Stimulated activated CD4-positive, alpha-beta T cell treated with anti-CD3 and anti-CD28 coated beads, Interleukin-4, amount 100 ng/mL, for 24 hours (primary cell): ENCODE results near the gene GPX3.

Experiments used
- DNase-seq: peaks from one replicate; pipeline ENCODE4 v3.0.0-alpha.2; 2020

Gene GPX3

DNA sequence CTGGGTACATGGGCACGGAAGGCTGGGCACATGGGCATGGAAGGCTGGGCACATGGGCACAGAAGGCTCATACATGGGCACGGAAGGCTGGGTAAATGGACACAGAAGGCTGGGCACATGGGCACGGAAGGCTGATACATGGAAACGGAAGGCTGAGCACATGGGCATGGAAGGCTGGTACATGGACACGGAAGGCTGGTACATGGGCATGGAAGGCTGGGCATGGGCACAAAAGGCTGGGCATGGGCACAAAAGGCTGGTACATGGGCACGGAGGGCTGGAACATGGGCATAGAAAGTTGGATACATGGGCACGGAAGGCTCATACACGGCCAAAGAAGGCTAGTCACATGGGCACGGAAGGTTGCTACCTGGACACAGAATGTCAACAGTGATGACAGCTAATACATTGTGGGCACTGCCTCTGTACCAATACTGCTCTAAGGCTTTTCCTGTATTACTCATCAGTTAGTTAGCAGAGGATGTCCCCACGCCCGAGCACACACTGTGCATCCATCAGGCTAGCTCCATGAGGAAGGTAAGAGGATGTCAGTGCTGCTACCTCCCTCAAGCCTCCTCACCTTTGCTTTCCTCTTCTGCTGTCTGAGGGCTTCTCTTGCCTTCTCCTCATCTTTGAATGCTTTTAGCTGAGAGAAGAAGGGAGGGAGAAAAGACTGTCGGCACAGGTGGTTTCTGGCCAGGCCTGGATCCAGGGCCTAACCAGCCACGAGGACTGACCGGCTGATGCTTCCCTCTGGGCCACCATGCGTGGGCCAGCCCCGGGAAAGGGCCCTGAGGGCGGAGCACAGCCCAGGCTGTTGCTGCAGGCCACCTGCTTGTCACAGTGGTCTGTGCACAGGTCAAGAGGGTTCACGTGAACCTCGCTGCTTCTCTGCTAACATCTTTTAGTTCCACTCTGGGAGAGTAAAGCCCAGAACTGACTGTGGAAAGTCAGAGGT is 14.3 kb downstream of the GPX3 start:
- no peak for DNase-seq

DNA sequence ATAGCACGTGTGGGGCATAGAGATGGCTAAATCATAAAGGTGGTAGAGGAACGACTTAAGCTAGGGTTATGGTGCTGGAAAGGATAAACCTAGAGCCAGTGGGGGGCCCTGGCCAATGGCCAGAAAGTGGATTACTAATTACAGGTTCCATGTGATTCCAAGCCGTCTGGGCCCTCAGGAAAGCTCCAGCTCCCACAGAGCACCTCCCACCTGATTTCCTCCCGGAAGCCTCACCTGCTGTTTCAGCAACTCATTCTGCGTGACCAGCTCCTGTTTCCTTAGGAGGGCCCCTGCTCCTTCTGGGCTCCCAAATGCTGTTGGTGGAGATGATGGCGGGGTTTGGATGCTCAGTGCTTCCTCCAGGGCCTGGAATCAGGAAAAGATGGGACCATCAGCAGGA is 16.2 kb downstream of the GPX3 start:
- DNase-seq = no peak

DNA sequence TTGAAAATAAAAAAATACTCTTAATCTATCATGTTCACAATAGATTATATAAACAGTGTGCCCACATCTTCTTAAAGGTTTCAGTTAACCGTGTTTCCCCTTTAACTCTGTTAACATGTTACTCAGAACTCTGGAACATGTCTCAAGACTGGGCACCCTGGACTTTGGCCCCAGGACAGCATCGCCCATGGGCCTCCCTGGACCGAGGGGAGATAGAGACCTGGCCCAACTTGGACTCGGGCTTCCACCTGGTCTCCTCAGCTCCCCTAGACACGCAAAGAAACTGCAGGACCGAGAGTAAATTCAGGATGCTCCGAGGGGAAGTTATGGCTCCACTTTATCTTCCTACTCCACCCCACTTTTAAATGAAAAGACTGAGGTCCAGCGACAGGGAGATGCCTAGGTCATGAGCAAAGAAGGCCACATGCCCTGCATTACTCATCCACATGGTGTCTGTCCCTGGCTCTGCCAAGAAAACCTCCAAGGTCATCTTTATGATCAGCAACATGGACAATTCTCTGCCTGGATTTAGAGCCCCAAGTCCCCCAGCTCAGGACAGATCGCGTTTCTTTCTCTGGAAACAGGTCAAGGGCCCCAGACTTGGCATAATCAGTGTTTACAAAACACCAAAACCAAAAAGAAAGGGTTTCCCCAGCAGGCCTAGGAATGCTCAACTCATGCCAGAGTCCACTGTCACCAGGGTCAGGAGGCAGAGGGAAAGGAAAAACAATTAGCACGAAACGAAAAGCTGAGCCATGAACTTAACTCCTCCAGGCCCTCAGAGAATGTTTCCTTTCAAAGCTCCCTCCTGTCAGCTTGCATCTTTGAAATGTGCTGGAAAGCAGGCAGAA is 17.4 kb downstream of the GPX3 start:
- no peak for DNase-seq

DNA sequence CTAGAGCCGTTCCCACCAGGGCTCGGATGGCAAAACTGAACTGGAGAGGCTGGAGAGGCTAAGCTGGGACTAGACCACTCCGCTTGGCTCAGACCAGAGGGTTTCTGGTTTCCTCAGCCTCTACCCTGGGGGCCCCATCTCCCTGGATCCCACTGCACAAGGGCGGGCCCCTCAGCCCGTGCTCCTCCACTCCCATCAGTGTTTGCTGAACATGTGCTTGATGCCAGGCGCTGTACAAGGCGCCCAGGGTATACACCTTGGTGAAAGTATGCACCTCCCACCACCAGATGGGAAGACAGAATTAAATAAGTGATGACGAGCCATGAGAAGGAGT is 18.0 kb downstream of the GPX3 start:
- DNase-seq = no peak

DNA sequence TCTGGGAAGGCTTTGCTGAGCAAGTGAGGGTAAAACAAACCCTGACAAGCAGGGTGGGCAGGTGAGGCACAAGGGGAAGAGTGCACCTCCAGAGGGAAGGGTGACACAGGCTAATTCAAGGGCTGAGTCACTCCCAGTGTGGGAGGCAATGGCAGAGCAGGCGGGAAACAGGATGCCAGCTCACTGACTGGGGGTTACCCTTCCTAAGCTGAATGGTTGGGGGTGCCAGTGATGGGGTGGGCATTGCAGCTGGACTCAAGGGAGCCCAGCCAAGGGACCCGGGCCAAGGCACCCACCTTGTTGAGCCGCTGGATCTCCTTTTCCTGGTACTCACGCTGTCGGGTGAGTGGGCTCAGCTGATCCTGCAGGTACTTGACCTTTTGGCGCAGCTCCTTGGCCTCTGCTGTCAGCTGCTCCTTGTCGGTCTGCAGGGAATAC is 18.4 kb downstream of the GPX3 start:
- peak; percentile 49 for DNase-seq

DNA sequence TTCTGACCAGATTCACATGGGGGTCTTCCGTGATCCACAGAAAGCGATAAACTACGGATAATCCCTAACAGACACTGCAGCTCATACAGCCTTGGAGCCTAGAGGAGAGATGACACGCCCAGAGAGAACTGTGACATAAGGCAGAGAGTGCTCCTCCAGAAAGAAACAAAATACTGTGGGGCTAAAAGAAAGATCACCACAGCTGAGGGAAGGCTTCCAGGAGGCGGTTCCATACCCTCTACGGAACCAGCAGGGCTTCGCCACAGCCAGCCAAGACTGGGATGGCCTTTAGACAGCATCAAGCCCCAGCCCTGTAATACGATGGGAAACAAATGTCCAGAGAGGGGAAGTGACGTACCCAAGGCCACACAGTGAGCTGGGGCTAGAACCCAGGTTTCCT is 19.3 kb downstream of the GPX3 start:
- no peak for DNase-seq

DNA sequence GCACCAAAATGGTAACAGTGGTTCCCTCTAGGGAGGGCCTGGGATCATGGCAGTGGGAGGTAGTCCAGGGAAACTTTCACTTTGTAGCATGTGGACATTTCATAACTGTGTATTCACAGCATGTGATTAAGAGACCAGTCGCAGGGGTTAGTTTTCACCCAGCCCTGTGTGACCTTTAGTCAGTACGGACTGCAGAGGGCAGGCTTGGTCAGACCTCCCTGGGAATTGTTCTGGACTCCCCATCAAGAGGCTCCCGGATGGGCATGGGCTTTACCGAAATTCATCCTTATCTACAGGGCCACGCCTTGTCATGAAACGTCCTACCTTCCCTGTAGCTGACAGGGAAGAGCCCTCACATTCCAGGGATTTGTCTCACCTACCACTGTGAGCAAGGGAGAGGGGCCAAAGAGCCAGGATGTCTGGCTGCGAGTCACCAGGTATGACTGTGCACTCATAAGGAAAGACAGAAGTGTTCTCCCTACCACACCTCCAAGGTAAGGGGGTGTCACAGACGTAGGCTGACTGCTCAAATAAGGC is 19.9 kb downstream of the GPX3 start:
- DNase-seq = no peak

DNA sequence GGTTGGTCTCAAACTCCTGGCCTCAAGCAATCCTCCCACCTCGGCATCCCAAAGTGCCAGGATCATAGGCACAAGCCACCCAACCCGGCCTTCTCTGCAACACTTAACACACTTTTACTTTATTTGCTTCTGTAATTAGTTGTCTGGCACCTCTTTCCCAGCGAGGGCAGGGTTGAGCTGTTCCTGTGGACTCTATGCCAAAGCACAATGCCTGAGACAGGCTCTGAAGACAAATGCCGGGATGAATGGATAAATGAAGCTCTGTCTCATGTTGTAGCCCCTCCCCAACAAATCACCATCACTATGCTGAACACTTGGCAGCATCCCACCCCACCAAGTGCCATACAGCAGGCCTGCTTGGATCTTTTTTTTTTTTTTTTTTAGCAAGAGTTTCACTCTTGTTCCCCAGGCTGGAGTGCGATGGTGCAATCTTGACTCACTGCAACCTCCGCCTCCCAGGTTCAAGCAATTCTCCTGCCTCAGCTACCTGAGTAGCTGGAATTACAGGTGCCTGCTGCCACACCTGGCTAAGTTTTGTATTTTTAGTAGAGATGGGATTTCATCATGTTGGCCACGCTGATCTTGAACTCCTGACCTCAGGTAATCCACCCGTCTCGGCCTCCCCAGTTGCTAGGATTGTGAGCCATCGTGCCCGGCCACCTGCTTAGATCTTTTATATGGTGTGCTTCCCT is 21.3 kb downstream of the GPX3 start:
- no peak for DNase-seq

DNA sequence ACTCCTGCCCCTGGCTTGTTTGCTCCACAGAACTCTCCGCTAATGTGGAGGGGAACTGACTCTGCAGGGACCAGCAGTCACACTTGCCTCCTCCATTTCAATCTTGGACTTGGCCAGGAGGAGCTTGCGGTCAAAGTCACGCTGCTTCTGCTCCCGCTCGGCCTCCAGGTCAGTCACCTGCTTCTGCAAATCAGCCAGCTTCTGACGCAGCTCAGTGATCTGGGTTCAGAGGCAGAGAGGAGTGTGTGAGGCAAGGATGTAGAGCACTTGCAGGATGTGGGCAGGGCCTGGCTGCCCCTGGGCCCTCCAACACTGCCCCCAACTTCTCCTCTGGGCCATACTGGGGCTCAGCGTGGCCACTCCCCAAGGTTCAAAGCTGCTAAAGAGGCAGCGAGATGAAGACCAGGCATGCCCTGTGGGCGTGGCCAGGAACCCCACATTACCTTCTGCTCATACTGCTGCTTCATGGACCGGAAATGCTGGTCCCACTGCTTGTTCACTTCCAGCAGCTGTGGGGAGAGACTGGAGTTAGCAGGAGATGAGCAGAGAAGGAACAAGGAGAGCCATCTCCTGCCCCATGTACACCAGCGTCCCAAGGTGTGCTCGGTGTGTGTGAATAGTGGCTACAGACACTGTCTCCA is 22.2 kb downstream of the GPX3 start:
- no peak for DNase-seq

DNA sequence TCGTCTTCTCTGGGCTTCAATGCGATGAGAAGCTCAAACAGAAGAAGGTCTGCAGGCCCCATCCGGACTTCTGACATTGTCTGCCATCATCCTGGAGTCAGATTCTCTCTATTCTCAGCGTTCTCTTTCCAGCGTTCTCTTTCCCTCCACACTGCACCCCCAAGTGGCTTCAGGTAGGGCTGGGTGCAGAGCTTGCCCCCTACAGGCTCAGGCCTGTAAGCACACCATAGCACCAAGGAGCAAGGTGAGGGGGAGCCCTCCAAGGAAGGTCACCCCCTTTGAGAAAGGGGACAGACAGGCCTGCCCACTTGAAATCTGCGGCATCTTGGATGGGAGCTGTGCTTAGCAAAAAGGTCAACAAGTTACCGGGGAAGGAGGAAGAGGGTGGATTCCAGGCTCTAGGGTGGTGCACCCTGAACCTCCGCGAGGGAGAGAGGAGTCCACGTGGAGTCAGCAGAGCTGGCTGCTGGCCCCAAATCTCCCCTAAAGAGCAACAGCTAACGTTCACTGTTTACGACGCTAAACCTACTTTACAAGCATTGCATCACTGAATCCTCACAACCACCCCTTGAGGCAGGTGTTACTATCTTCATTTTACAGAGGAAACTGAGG is 27.5 kb downstream of the GPX3 start:
- DNase-seq = peak; percentile 33

DNA sequence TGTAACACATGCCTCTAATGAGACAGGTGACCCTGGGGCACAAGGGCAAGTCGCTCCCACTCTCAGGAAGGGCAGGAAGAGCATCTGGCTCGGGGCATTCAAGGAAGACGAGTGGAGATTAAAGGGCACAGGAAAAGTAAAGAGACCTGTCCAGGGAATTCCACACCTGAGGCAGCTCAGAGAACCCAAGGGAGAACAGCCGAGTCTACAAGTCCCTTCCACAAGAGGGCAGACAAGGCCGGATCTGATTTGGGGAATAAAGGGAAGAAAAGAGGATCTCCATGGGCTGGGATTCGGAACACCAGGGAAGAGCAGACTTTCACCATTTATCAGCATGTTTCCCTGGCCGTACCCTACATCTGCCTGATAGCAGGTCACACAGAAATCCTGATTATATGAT is 28.1 kb downstream of the GPX3 start:
- DNase-seq = no peak

DNA sequence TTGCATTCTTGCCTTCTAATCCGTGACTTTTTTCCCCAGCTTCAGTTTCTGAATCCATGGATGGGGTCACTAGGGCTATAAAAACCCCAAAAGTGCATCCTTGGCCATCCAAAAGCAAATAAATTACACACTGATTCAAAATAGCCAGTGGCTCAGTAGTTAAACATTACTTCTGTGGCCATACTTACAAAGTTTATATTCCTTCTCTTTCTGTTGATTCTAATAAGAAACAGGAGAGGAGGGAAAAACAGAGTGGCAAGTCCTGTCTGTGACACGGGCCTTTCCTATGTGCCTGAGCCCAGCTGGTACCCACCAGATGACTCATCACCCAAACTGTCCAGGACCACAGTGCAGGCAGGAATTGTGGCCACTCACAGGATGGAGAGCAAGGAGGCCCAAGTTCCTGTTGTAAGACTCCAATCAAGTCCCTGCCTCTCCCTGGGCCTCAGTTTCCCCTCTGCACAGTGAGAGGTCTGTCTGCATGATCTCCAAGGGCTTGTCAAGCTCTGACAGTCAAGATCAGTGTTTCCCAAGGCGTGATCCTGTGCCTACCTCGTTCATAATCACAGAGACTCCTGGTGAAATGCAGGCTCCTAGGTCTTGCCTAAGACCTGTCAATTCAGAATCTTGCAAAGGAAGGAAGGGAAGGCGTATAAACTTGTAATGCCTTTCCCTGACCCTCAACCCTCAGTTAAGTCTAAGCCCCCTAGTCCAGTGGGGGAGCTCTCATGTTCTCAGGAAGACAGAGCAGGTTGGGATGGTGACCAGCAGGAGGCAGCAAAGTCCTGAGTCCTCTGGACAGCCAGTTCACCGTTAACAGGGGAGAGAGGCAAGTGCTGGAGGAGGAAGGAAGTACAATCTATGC is 30.9 kb downstream of the GPX3 start:
- DNase-seq = peak; percentile 79

DNA sequence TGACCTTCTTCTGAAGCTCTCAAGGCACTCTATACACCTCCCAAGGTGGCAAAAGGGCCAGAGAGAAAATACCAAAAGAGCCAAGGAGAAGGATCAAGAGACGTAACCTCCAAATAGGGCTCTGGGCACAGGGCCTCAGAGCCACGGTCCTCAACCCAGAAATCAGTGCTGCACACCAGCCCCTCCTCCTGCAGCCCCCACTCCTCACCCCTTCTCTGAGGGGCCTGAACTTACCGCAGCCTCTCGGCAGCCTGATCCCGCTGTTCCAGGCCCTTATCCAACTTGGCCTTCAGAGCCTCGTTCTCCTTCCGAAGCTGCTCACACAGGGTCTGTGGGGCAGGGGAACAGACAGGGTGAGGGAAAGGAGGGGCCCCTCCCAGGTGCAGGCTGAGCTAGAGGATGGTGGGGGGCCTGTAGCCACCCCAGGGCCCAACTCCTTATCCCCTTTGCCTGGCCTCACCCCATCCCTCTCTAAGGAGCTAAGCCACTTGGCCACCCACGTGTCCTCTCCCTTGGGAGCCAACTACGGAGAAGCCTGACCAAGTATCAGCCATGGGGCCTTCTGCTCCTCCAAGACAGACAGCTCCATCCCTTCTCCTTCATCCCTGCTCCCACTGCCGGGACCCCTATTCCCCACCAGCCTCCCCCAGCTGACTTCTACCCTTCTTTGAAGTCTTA is 31.7 kb downstream of the GPX3 start:
- DNase-seq = no peak

DNA sequence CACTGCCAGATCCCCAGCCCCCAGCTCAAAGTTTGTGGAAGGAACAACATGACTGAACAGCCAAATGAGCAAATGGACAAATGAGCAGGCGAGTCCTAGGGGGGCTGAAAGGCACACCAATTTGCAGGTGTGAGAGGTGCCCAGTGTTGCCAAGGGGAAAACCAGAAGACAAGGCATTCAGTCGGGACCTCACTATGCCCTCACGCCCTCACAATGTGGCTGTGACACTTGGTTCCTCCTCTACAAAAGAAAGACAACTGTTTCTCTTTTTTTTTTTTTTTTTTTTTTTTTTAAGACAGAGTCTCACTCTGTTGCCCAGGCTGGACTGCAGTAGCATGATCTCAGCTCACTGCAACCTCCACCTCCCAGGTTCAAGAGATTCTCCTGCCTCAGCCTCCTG is 32.4 kb downstream of the GPX3 start:
- no peak for DNase-seq

DNA sequence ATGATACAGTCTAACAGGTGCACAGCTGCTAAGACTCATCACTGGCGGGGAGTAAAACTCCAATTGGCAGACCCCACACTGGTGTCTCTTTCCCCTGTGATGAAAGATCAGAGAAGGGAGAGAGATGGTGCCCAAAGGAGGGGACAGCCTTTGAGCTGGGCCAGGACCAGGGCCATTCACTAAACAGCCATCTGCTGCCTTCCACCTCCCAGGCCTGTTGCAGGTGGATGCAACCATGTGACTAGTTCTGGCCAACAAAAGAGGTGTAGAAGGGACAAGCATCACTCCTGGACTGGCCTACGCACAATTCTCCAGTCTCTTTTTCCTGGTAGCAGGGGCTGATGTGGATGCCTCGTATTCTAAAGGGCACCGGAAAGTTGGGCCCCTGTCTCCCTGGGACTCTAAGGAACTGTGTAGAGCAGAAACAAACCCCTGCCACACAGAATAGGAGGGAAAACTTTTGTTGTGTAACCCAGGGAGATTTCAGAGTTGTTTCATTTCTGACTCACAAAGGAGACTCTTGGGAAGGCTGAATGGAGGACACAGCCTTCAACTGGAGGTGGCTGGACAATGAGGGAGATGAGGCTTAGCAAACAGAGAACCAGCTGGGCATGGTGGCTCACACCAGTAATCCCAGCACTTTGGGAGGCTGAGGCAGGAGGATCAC is 33.5 kb downstream of the GPX3 start:
- DNase-seq = no peak

DNA sequence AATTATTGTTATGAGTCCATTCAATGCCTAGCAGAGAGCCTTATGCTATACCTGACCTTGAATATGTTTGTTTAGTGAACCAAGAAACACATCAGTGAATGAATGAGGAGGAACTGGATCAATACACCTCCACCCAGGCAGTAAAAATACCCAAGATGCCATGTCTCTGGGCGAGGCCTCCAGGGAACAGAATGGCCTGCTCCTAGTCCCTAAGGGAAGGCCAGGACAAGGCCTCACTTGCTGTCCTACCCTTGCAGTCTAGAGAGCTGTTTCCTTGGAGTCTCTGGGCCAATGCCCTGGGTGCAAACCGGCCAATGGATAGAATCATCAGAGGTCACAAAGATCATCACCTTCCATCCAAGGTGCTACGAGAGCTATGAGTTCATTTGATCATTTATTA is 34.3 kb downstream of the GPX3 start:
- DNase-seq = no peak

DNA sequence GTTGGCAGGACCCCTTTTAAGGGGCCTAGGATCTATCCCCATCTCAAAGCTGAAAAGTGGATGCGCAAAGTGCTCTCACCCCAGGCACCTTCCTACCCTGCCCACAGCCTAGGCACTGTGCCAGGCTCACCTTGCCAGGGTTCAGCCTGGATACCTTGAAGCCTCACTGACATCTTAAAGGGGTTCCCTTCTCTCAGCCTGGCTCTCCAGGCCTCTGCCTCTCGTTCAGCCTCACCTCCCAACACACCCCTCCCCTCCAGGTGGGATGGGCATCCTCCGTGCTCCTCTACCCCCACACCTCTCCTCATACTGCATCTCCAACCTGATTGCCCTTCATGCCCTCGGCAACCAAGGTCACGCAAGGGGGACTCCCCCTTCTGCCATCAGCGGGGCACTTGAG is 34.9 kb downstream of the GPX3 start:
- DNase-seq = no peak

DNA sequence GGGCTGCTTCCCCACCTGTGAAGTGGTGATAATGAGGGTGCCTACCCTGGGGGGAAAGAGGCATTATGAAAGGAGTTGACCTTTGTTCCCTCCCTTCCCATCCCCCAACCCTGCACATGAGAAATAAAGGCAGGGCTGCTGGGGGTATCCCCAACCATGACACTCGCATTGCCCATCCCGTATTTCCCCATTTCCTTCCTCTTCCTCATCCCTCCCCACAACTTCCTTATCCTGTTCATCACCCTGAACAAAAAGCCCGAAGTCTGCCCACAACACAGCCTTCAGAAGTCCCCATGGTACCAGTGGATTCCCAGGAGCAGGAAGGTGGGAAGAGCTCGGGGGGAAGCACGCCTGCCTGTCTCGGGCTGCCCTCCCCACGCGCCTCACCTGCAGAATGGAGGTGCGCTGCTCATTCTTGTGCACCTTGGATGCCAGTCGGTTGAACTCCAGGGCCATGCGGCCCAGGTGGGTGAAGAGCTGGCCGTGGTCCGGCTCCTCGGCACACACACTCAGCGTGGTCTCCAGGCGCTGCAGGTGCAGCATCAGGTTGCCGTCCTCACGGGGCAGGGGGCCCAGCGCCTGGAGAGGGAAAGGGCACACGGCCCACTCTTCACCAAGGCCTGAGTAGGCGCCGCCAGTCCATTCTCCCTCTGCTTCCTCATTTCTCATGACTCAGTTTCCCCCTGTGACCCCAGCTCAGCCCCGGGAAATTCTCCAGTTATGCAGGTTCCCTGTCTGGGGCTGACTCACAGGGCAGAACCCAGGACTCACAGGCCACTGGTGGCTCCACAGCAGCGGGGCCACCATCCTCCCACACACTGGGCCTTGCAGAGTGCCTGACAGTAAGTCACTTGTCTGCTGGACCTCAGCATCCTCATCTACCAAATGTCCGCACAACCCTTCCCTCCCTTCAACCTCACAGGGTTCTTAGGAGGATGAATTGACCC is 36.3 kb downstream of the GPX3 start:
- DNase-seq = no peak

DNA sequence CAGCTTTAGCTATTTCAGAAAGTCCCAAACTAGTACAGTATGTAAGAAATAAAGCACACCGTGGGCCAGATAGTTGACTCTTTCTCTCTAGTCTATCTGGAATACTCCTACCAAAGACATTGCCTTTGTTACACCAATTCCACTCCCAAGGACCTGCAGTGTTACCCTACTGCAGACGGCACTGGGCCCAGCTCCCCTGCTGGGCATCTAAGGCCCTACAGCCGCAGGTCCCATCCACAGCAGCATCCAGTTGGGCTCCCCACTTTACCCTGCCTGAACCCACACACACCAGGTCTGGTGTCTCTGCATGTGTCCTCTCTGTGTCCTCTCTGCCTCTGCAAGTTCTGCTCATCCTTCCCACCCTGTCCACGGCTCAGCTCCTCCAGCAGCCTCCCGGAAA is 37.9 kb downstream of the GPX3 start:
- no peak for DNase-seq
